ENCODE measurements around the gene POLG2. TPM values are rescaled to one million over a fixed set of nuclear protein-coding genes. Genes with fewer than 3 reads are reported as not detected.

The POLG2 gene
- total RNA-seq, 2 donors from 2014 or later: 27.1 to 33.9 TPM

- Histone ChIP-seq H3K4me1 (ENCODE audit: control insufficient read depth, insufficient read depth, low read length) (peaks cover 13% of the 10 kb centered on the region), H3K27ac (ENCODE audit: low read depth, low read length) (no peak overlapping the region), H3K9me3 (ENCODE audit: control insufficient read depth, low read length) (no peaks in the 10 kb centered on the region), H3K36me3 (ENCODE audit: control insufficient read depth, insufficient read depth, low read length) (peaks cover 71% of the 10 kb centered on the region), H3K4me3 (ENCODE audit: low read length) (peak overlapping the region; percentile 100), H3K27me3 (ENCODE audit: control insufficient read depth, insufficient read depth, low read length, poor library complexity, severe bottlenecking) (no peaks in the 10 kb centered on the region), H3K9ac (ENCODE audit: extremely low read depth, low read length, poor library complexity, severe bottlenecking) (peak overlapping the region; percentile 48)
- Mint-ChIP-seq H3K9me3 (no peaks in the 10 kb centered on the region), H3K36me3 (ENCODE audit: low read depth) (peaks cover 64% of the 10 kb centered on the region), H3K27me3 (ENCODE audit: insufficient read depth) (no peaks in the 10 kb centered on the region), H3K4me1 (peaks cover 65% of the 10 kb centered on the region), H3K27ac (peak overlapping the region; percentile 65), H3K4me3 (no peak overlapping the region)
- WGBS, 2 experiments (ENCODE audit: insufficient coverage in 1 of 2, insufficient read length in 1 of 2): 89 to 95% methylated on average over 6 of the region's 6 CpGs
- DNase-seq: no peak
- no peak for TF ChIP-seq CTCF (conservative IDR thresholded peaks at IDR 0.05)
Observed at GRCh38 chr17:64499805-64500486, 3.1 kb upstream of the POLG2 start.

GRCh38 chr17:64498308-64499203 is 1.7 kb upstream of the POLG2 start:
- peaks cover 61% of the 10 kb centered on the region for H3K36me3 Mint-ChIP-seq (ENCODE audit: low read depth)
- DNase-seq: no peak
- TF ChIP-seq CTCF (conservative IDR thresholded peaks at IDR 0.05): no peak
- H3K4me3 Mint-ChIP-seq: peak overlapping the region; percentile 99
- H3K27ac ChIP-seq (ENCODE audit: low read depth, low read length): no peak overlapping the region
- peaks cover 53% of the 10 kb centered on the region for H3K4me1 Mint-ChIP-seq
- H3K27ac Mint-ChIP-seq: peak overlapping the region; percentile 99
- H3K9me3 ChIP-seq (ENCODE audit: control insufficient read depth, low read length): no peaks in the 10 kb centered on the region
- H3K36me3 ChIP-seq (ENCODE audit: control insufficient read depth, insufficient read depth, low read length): peaks cover 57% of the 10 kb centered on the region
- WGBS, 2 experiments (ENCODE audit: insufficient coverage in 1 of 2, insufficient read length in 1 of 2): 80 to 91% methylated on average over 6 to 7 of the region's 7 CpGs
- H3K27me3 Mint-ChIP-seq (ENCODE audit: insufficient read depth): no peaks in the 10 kb centered on the region
- H3K27me3 ChIP-seq (ENCODE audit: control insufficient read depth, insufficient read depth, low read length, poor library complexity, severe bottlenecking): no peaks in the 10 kb centered on the region
- H3K9me3 Mint-ChIP-seq: no peaks in the 10 kb centered on the region
- peak overlapping the region; percentile 48 for H3K9ac ChIP-seq (ENCODE audit: extremely low read depth, low read length, poor library complexity, severe bottlenecking)
- H3K4me3 ChIP-seq (ENCODE audit: low read length): peak overlapping the region; percentile 91
- peaks cover 13% of the 10 kb centered on the region for H3K4me1 ChIP-seq (ENCODE audit: control insufficient read depth, insufficient read depth, low read length)

GRCh38 chr17:64497565-64498035 is 746 bp upstream of the POLG2 start:
- no peaks in the 10 kb centered on the region for H3K27me3 Mint-ChIP-seq (ENCODE audit: insufficient read depth)
- WGBS, 2 experiments (ENCODE audit: insufficient coverage in 1 of 2, insufficient read length in 1 of 2): 37 to 39% methylated on average over 3 of the region's 4 CpGs
- no peak for TF ChIP-seq CTCF (conservative IDR thresholded peaks at IDR 0.05)

More at GRCh38 chr17:64497565-64498035, 746 bp upstream of the POLG2 start:
- Histone ChIP-seq H3K9me3 (ENCODE audit: control insufficient read depth, low read length) (no peaks in the 10 kb centered on the region), H3K36me3 (ENCODE audit: control insufficient read depth, insufficient read depth, low read length) (peaks cover 54% of the 10 kb centered on the region), H3K27ac (ENCODE audit: low read depth, low read length) (peak overlapping the region; percentile 86), H3K9ac (ENCODE audit: extremely low read depth, low read length, poor library complexity, severe bottlenecking) (peak overlapping the region; percentile 48), H3K27me3 (ENCODE audit: control insufficient read depth, insufficient read depth, low read length, poor library complexity, severe bottlenecking) (no peaks in the 10 kb centered on the region), H3K4me3 (ENCODE audit: low read length) (peak overlapping the region; percentile 91), H3K4me1 (ENCODE audit: control insufficient read depth, insufficient read depth, low read length) (peaks cover 13% of the 10 kb centered on the region)
- H3K4me3 Mint-ChIP-seq: peak overlapping the region; percentile 99
- no peak for DNase-seq
- H3K9me3 Mint-ChIP-seq: no peaks in the 10 kb centered on the region
- peak overlapping the region; percentile 99 for H3K27ac Mint-ChIP-seq
- peaks cover 45% of the 10 kb centered on the region for H3K4me1 Mint-ChIP-seq
- H3K36me3 Mint-ChIP-seq (ENCODE audit: low read depth): peaks cover 58% of the 10 kb centered on the region

All from endodermal cell (in vitro differentiated cells).